Liver (tissue), 9 donors: ENCODE results near the gene ETF1. TPM values are rescaled to one million over a fixed set of nuclear protein-coding genes. Genes with fewer than 3 reads are reported as not detected.

Experiments
- DNase-seq: peaks from one replicate; pipeline ENCODE4 v3.0.0-alpha.2; 2017; ENCODE audit warnings: low spot score
- H3K27ac ChIP-seq, 2 donors: one replicate each; pipeline ENCODE4 v1.7.0; 2013; ENCODE audit warnings: inconsistent platforms in 2 of 2, low read length in 2 of 2, control low read depth in 1 of 2, low read depth in 1 of 2, mild to moderate bottlenecking in 1 of 2
- H3K27me3 ChIP-seq, 4 donors: one replicate each; pipeline versions ENCODE4 v1.6.1 to v1.7.0; 2013; ENCODE audit warnings: low read length in 3 of 4, inconsistent platforms in 1 of 4, mild to moderate bottlenecking in 1 of 4, moderate library complexity in 1 of 4; ENCODE audit not compliant: control insufficient read depth in 4 of 4, insufficient read depth in 4 of 4
- H3K36me3 ChIP-seq, 4 donors: one replicate each; pipeline versions ENCODE4 v1.6.1 to v1.7.0; 2013; ENCODE audit warnings: low read length in 3 of 4, mild to moderate bottlenecking in 3 of 4, low read depth in 1 of 4, moderate library complexity in 1 of 4; ENCODE audit not compliant: control insufficient read depth in 4 of 4, insufficient read depth in 3 of 4
- H3K4me1 ChIP-seq, 4 donors: one replicate each; pipeline versions ENCODE4 v1.6.1 to v1.7.0; 2013; ENCODE audit warnings: low read length in 3 of 4, mild to moderate bottlenecking in 3 of 4, moderate library complexity in 1 of 4; ENCODE audit not compliant: control insufficient read depth in 4 of 4, insufficient read depth in 4 of 4
- H3K4me3 ChIP-seq, 3 donors: one replicate each; pipeline versions ENCODE4 v1.6.1 to v1.7.0; 2013; ENCODE audit warnings: low read length in 3 of 3, control low read depth in 1 of 3, low read depth in 1 of 3, mild to moderate bottlenecking in 1 of 3
- H3K9ac ChIP-seq, 2 donors: one replicate each; pipeline ENCODE4 v1.7.0; 2013; ENCODE audit warnings: low read length in 2 of 2, mild to moderate bottlenecking in 2 of 2, moderate library complexity in 2 of 2, control low read depth in 1 of 2, low read depth in 1 of 2
- H3K9me3 ChIP-seq, 4 donors: one replicate each; pipeline versions ENCODE4 v1.6.1 to v1.7.0; 2013; ENCODE audit warnings: low read length in 3 of 4; ENCODE audit not compliant: control insufficient read depth in 4 of 4
- ATF3 ChIP-seq: IDR thresholded peaks from 2 replicates; pipeline ENCODE4 v1.6.1; 2016; ENCODE audit warnings: antibody characterized with exemption
- EGR1 ChIP-seq, 2 donors: IDR thresholded peaks; 2 replicates each; pipeline ENCODE4 v1.6.1; 2016 to 2018; ENCODE audit warnings: antibody characterized with exemption in 2 of 2, low read depth in 2 of 2
- FOXA1 ChIP-seq: IDR thresholded peaks from 2 replicates; pipeline ENCODE4 v1.6.1; 2016; ENCODE audit warnings: antibody characterized with exemption
- HNF4G ChIP-seq: IDR thresholded peaks from 2 replicates; pipeline ENCODE4 v1.6.1; 2016; ENCODE audit warnings: antibody characterized with exemption
- JUND ChIP-seq, 2 donors: IDR thresholded peaks; 2 replicates each; pipeline ENCODE4 v1.6.1; 2016; ENCODE audit warnings: antibody characterized with exemption in 2 of 2
- RAD21 ChIP-seq, 2 donors: IDR thresholded peaks; 2 replicates each; pipeline ENCODE4 v1.6.1; 2016; ENCODE audit warnings: antibody characterized with exemption in 2 of 2, mild to moderate bottlenecking in 2 of 2
- REST ChIP-seq: IDR thresholded peaks from 2 replicates; pipeline ENCODE4 v1.6.1; 2016; ENCODE audit warnings: antibody characterized with exemption, mild to moderate bottlenecking
- RXRA ChIP-seq, 2 donors: IDR thresholded peaks; 2 replicates each; pipeline ENCODE4 v1.6.1; 2017 to 2018; ENCODE audit warnings: antibody characterized with exemption in 2 of 2, mild to moderate bottlenecking in 1 of 2
- WGBS: extraction: QIAGEN DNeasy Blood & Tissue Kit; methylation state at CpG from one replicate; pipeline ENCODE4 v1.1.7; 2013; 5-methylcytosine and 5-hydroxymethylcytosine counted together
- polyA plus RNA-seq, 2 donors: library from polyadenylated mRNA; stranded (reverse) in 1 of 2; unstranded in 1 of 2; fragments of 200-250 nt in 1 of 2; fragments of >200 nt in 1 of 2; fragmentation: Nextera tagmentation in 1 of 2; extraction: Ambion mirVana in 1 of 2; gene quantifications; one replicate each; pipeline versions ENCODE4 v1.2.1 to v1.2.3, GENCODE V29; 2013 to 2015
- total RNA-seq, 2 donors: library from RNA; depleted of rRNA; stranded (reverse); fragments of >200 nt; gene quantifications; one replicate each; pipeline ENCODE4 v1.2.3, GENCODE V29; 2014
- donor health status: healthy.
- donor health status: healthy.
- donor health status: healthy.
- donor health status: healthy.
- donor health status: healthy.

ETF1 gene
- total and polyA plus RNA-seq, 4 donors, result 21.7 to 39.7 (median 31.1) TPM

GRCh38 chr5:138461343-138462125 is 81.5 kb downstream of the ETF1 start:
- Histone ChIP-seq H3K9me3 (no peaks in the 10 kb centered on the region), H3K36me3 (peaks cover 0 to 1% (median 0%) of the 10 kb centered on the region in 4 donors), H3K4me1 (peaks cover 0 to 6% (median 5%) of the 10 kb centered on the region in 4 donors), H3K4me3 (no peak overlapping the region), H3K27me3 (no peaks in the 10 kb centered on the region), H3K9ac (no peak overlapping the region), H3K27ac (no peak overlapping the region)
- TF ChIP-seq RAD21 (IDR thresholded peaks at IDR 0.05) (no peak), HNF4G (no peak), EGR1 (IDR thresholded peaks at IDR 0.05; ENCODE audit: low read depth in 2 of 2) (no peak), REST (no peak)
- 86% methylated on average over 11 of the region's 11 CpGs for WGBS
- DNase-seq, result no peak

- Histone ChIP-seq H3K27ac (no peak overlapping the region), H3K9me3 (no peaks in the 10 kb centered on the region), H3K4me1 (peaks cover 0 to 6% (median 5%) of the 10 kb centered on the region in 4 donors), H3K27me3 (no peaks in the 10 kb centered on the region), H3K36me3 (no peaks in the 10 kb centered on the region), H3K9ac (no peak overlapping the region), H3K4me3 (no peak overlapping the region)
- no peak for TF ChIP-seq HNF4G
- no peak for TF ChIP-seq ATF3
- no peak for TF ChIP-seq RXRA (IDR thresholded peaks at IDR 0.05)
- TF ChIP-seq FOXA1, result no peak
- TF ChIP-seq JUND (IDR thresholded peaks at IDR 0.05), result no peak
- no peak for TF ChIP-seq REST
- 85% methylated on average over 4 of the region's 4 CpGs for WGBS
- DNase-seq, result no peak
Measured at GRCh38 chr5:138460032-138460693, 82.9 kb downstream of the ETF1 start.
